H9 (cell line): ENCODE results near the gene MARCHF7. TPM values are rescaled to one million over a fixed set of nuclear protein-coding genes. Genes with fewer than 3 reads are reported as not detected.
A peak's percentile ranks its signal among the peaks of the same experiment; 100 is the strongest.

Experiments
- DNase-seq: peaks from one replicate; pipeline ENCODE4 v3.0.0-alpha.2; 2017
- H2AFZ ChIP-seq: one replicate; pipeline ENCODE4 v1.6.1; 2013; ENCODE audit warnings: mild to moderate bottlenecking, low read length, control low read depth, moderate library complexity
- H2AK5ac ChIP-seq: 2 replicates; pipeline ENCODE4 v1.6.1; 2013; ENCODE audit warnings: low read length, control low read depth, mixed read lengths; ENCODE audit not compliant: insufficient read length
- H2BK120ac ChIP-seq: one replicate; pipeline ENCODE4 v1.6.1; 2013; ENCODE audit warnings: low read depth, mild to moderate bottlenecking, low read length, control low read depth, inconsistent platforms; ENCODE audit not compliant: poor library complexity, severe bottlenecking
- H2BK12ac ChIP-seq: 2 replicates; pipeline ENCODE4 v1.6.1; 2013; ENCODE audit warnings: low read length, control low read depth, mixed read lengths, low read depth; ENCODE audit not compliant: insufficient read length
- H2BK15ac ChIP-seq: 2 replicates; pipeline ENCODE4 v1.6.1; 2013; ENCODE audit warnings: low read depth, low read length, control low read depth
- H2BK20ac ChIP-seq: one replicate; pipeline ENCODE4 v1.6.1; 2013; ENCODE audit warnings: low read depth, mild to moderate bottlenecking, low read length, control low read depth, inconsistent platforms; ENCODE audit not compliant: poor library complexity, severe bottlenecking
- H2BK5ac ChIP-seq: 2 replicates; pipeline ENCODE4 v1.6.1; 2013; ENCODE audit warnings: low read length, control low read depth, mixed read lengths; ENCODE audit not compliant: insufficient read length
- H3K14ac ChIP-seq: 2 replicates; pipeline ENCODE4 v1.6.1; 2013; ENCODE audit warnings: low read length, control low read depth; ENCODE audit not compliant: insufficient read depth
- H3K18ac ChIP-seq: 2 replicates; pipeline ENCODE4 v1.6.1; 2013; ENCODE audit warnings: low read depth, mild to moderate bottlenecking, mixed read lengths, low read length, control low read depth; ENCODE audit not compliant: insufficient read length
- H3K23ac ChIP-seq: 2 replicates; pipeline ENCODE4 v1.6.1; 2013; ENCODE audit warnings: low read length, control low read depth, mixed read lengths, low read depth; ENCODE audit not compliant: insufficient read length
- H3K23me2 ChIP-seq: 2 replicates; pipeline ENCODE4 v1.6.1; 2013; ENCODE audit warnings: low read depth, mild to moderate bottlenecking, mixed read lengths, low read length, control low read depth; ENCODE audit not compliant: insufficient read length, poor library complexity, severe bottlenecking
- H3K27ac ChIP-seq: 2 replicates; pipeline ENCODE4 v1.5.1; 2013; ENCODE audit warnings: low read length, control low read depth, mixed read lengths, low read depth; ENCODE audit not compliant: insufficient read length
- H3K27me3 ChIP-seq: 2 replicates; pipeline ENCODE4 v1.6.1; 2013; ENCODE audit warnings: low read length, control low read depth, inconsistent platforms; ENCODE audit not compliant: insufficient read depth
- H3K4ac ChIP-seq: 2 replicates; pipeline ENCODE4 v1.6.1; 2013; ENCODE audit warnings: low read depth, mild to moderate bottlenecking, control low read depth, inconsistent platforms, low read length, moderate library complexity
- H3K4me1 ChIP-seq: 2 replicates; pipeline ENCODE4 v1.6.1; 2013; ENCODE audit warnings: low read length, control low read depth, inconsistent platforms; ENCODE audit not compliant: insufficient read depth
- H3K4me2 ChIP-seq: 2 replicates; pipeline ENCODE4 v1.6.1; 2013; ENCODE audit warnings: low read length, control low read depth, mixed read lengths; ENCODE audit not compliant: insufficient read length, insufficient read depth
- H3K56ac ChIP-seq: 2 replicates; pipeline ENCODE4 v1.6.1; 2013; ENCODE audit warnings: low read depth, mild to moderate bottlenecking, mixed read lengths, low read length, control low read depth; ENCODE audit not compliant: insufficient read length
- H3K79me1 ChIP-seq: 2 replicates; pipeline ENCODE4 v1.6.1; 2013; ENCODE audit warnings: low read depth, mild to moderate bottlenecking, moderate library complexity, low read length, control low read depth, inconsistent platforms; ENCODE audit not compliant: insufficient read depth, poor library complexity, severe bottlenecking
- H3K79me2 ChIP-seq: 2 replicates; pipeline ENCODE4 v1.6.1; 2013; ENCODE audit warnings: low read length, control low read depth, inconsistent platforms; ENCODE audit not compliant: insufficient read depth
- H3K9ac ChIP-seq: 2 replicates; pipeline ENCODE4 v1.6.1; 2013; ENCODE audit warnings: low read length, control low read depth, mixed read lengths; ENCODE audit not compliant: insufficient read length; ENCODE audit errors: extremely low read depth
- H3K9me3 ChIP-seq: one replicate; pipeline ENCODE4 v1.6.1; 2013; ENCODE audit warnings: low read depth, low read length, inconsistent platforms; ENCODE audit not compliant: control insufficient read depth
- H3T11ph ChIP-seq: one replicate; pipeline ENCODE4 v1.6.1; 2013; ENCODE audit warnings: mild to moderate bottlenecking, low read length, control low read depth, inconsistent platforms
- H4K20me1 ChIP-seq: one replicate; pipeline ENCODE4 v1.6.1; 2013; ENCODE audit not compliant: control insufficient read depth, insufficient read length, insufficient read depth
- H4K5ac ChIP-seq: 2 replicates; pipeline ENCODE4 v1.6.1; 2013; ENCODE audit warnings: low read depth, mild to moderate bottlenecking, mixed read lengths, low read length, control low read depth; ENCODE audit not compliant: insufficient read length
- H4K8ac ChIP-seq: replicated peaks from 2 replicates; pipeline ENCODE4 v1.6.1; 2013; ENCODE audit warnings: low read length, control low read depth, mixed read lengths, low read depth; ENCODE audit not compliant: insufficient read length
- H4K91ac ChIP-seq: 2 replicates; pipeline ENCODE4 v1.6.1; 2013; ENCODE audit warnings: low read depth, mild to moderate bottlenecking, moderate library complexity, mixed read lengths, low read length, control low read depth; ENCODE audit not compliant: insufficient read length
- H3K27ac Mint-ChIP-seq, 3 experiments: 2 replicates in 2 of 3; 3 replicates in 1 of 3; pipeline ENCODE4 v1.8.0; 2020 to 2021; ENCODE audit warnings: mixed read lengths in 3 of 3, mild to moderate bottlenecking in 1 of 3, moderate library complexity in 1 of 3
- H3K27me3 Mint-ChIP-seq: 2 replicates; pipeline ENCODE4 v1.8.0; 2021; ENCODE audit warnings: low read depth, mild to moderate bottlenecking, moderate library complexity, mixed read lengths
- H3K36me3 Mint-ChIP-seq, 3 experiments: 2 replicates in 2 of 3; 3 replicates in 1 of 3; pipeline ENCODE4 v1.8.0; 2020 to 2021; ENCODE audit warnings: low read depth in 3 of 3, mixed read lengths in 3 of 3; ENCODE audit not compliant: insufficient read depth in 1 of 3
- H3K4me1 Mint-ChIP-seq, 2 experiments: 2 replicates each; pipeline ENCODE4 v1.8.0; 2020; ENCODE audit warnings: mixed read lengths in 2 of 2
- H3K4me3 Mint-ChIP-seq, 2 experiments: 2 replicates in 1 of 2; 3 replicates in 1 of 2; pipeline ENCODE4 v1.8.0; 2020 to 2021; ENCODE audit warnings: mild to moderate bottlenecking in 2 of 2, mixed read lengths in 2 of 2, moderate library complexity in 1 of 2
- H3K9me3 Mint-ChIP-seq, 2 experiments: 2 replicates in 1 of 2; 3 replicates in 1 of 2; pipeline ENCODE4 v1.8.0; 2020; ENCODE audit warnings: mild to moderate bottlenecking in 2 of 2, mixed read lengths in 2 of 2, moderate library complexity in 1 of 2
- WGBS: extraction: QIAGEN DNeasy Blood & Tissue Kit; methylation state at CpG from one replicate; pipeline ENCODE4 v1.1.7; 2013; ENCODE audit warnings: missing lambda C conversion rate, low lambda C conversion rate, mixed read lengths; ENCODE audit not compliant: insufficient read length; ENCODE audit errors: extremely low coverage; 5-methylcytosine and 5-hydroxymethylcytosine counted together
- total RNA-seq: library from RNA; stranded (reverse); gene quantifications from 2 replicates; pipeline ENCODE4 v1.2.1, GENCODE V29; 2021
- TF ChIP-seq, protein P1 (sequence below): fragments of 200-600 bp; sonication (generic); conservative IDR thresholded peaks from 3 replicates; pipeline ENCODE4 v1.8.0; 2021; ENCODE audit warnings: antibody characterized with exemption, mild to moderate bottlenecking

Gene MARCHF7
- total RNA-seq, 1 experiment from 2014 or later = 111 TPM

DNA sequence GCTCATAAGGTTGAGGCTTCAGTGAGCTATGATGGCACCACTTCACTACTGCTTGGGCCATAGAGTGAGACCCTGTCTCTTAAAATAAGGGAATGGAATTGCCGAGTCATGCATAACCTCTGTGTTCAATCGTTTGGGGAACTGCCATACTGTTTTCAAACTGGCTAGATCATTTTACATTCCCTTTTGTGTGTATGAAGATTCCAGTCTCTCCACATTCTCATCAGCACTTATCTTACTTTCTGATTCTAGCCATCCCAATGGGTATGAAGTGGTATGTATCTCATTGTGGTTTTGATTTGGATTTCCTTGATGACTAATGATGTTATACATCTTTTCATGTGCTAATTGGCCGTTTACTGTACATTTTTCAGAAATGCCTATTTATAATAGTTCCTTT is 23.7 kb downstream of the MARCHF7 start:
- Histone ChIP-seq H3K79me1 (peaks cover 7% of the 10 kb centered on the region), H3K9me3 (no peaks in the 10 kb centered on the region), H3K14ac (no peak overlapping the region), H2BK120ac (no peak overlapping the region), H3K79me2 (peaks cover 6% of the 10 kb centered on the region; the same call in 1 of the 2 replicates), H2BK20ac (peak overlapping the region; percentile 26), H3K27me3 (no peaks in the 10 kb centered on the region), H3K4ac (no peak overlapping the region), H2AFZ (no peak overlapping the region), H2BK12ac (no peak overlapping the region), H4K8ac (no peak overlapping the region), H4K91ac (no peak overlapping the region), H2BK5ac (no peak overlapping the region), H2AK5ac (no peak overlapping the region), H3K56ac (no peak overlapping the region), H3K23ac (no peak overlapping the region), H3K18ac (no peak overlapping the region), H3K4me1 (no peaks in the 10 kb centered on the region), H2BK15ac (no peak overlapping the region), H3K27ac (no peak overlapping the region), H4K20me1 (no peaks in the 10 kb centered on the region), H3K9ac (no peak overlapping the region), H4K5ac (no peak overlapping the region), H3T11ph (no peak overlapping the region), H3K4me2 (no peak overlapping the region), H3K23me2 (no peaks in the 10 kb centered on the region)
- H3K27me3 Mint-ChIP-seq = no peaks in the 10 kb centered on the region
- H3K4me3 Mint-ChIP-seq = no peak overlapping the region
- peaks cover 0 to 2% of the 10 kb centered on the region in 2 experiments; a peak in 1 of 4 replicates for H3K4me1 Mint-ChIP-seq
- WGBS = no CpG with 5 or more reads among the region's 3 CpGs
- H3K36me3 Mint-ChIP-seq = peaks cover 30 to 74% (median 67%) of the 10 kb centered on the region in 3 experiments
- no peak for DNase-seq
- H3K9me3 Mint-ChIP-seq = no peaks in the 10 kb centered on the region
- peak overlapping the region in 2 of 3 experiments; percentile 37 to 84; a peak in 4 of 7 replicates for H3K27ac Mint-ChIP-seq
- TF ChIP-seq, protein P1, sequence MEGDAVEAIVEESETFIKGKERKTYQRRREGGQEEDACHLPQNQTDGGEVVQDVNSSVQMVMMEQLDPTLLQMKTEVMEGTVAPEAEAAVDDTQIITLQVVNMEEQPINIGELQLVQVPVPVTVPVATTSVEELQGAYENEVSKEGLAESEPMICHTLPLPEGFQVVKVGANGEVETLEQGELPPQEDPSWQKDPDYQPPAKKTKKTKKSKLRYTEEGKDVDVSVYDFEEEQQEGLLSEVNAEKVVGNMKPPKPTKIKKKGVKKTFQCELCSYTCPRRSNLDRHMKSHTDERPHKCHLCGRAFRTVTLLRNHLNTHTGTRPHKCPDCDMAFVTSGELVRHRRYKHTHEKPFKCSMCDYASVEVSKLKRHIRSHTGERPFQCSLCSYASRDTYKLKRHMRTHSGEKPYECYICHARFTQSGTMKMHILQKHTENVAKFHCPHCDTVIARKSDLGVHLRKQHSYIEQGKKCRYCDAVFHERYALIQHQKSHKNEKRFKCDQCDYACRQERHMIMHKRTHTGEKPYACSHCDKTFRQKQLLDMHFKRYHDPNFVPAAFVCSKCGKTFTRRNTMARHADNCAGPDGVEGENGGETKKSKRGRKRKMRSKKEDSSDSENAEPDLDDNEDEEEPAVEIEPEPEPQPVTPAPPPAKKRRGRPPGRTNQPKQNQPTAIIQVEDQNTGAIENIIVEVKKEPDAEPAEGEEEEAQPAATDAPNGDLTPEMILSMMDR = no peak
